Ammon's horn (tissue), 1 donor: Measurements from ENCODE around the gene DLG1.
A peak's percentile ranks its signal among the peaks of the same experiment; 100 is the strongest.

Experiments used
- DNase-seq: peaks from one replicate; pipeline ENCODE4 v3.0.0-alpha.2; 2016; ENCODE audit warnings: low spot score

The DLG1 gene

DNA sequence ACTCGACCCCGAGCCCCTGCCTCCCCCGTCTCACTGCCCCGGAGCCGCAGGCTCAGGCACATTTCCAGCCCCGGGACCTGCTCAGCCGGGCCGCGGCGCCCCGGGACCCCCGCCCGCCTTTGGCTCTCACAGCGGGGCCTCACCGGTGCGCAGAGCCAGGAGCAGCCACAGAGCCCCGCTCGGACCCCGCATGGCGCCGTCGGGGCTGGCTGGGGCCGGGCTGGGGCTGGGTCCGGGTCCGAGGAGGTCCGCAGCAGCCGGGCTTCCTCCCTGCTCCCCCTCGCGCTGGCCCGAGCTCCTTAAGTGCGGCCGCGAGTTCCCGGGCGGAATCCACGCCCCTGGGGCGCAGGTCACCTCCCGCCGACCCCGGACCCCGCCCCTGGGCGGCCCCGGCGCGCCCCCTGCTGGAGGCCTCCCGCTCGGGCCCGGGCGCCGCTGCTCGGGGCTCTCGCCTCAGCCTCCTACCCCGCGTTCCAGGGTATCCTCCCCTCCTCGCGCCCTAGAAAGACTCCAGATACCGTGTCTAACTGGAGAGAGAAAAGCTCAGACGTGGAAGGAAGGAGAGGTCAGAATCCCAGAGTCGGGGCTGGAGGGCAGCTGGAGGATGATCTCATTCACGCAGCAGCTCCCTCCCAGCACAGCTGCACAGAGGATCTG is 268.8 kb downstream of the DLG1 start, which contains the start of gene MELTF:
TSS of gene MELTF (minus strand) at position 307 of the 657 bp plus-strand sequence. CDS start at position 192, 115 bp downstream.
- no peak for DNase-seq

DNA sequence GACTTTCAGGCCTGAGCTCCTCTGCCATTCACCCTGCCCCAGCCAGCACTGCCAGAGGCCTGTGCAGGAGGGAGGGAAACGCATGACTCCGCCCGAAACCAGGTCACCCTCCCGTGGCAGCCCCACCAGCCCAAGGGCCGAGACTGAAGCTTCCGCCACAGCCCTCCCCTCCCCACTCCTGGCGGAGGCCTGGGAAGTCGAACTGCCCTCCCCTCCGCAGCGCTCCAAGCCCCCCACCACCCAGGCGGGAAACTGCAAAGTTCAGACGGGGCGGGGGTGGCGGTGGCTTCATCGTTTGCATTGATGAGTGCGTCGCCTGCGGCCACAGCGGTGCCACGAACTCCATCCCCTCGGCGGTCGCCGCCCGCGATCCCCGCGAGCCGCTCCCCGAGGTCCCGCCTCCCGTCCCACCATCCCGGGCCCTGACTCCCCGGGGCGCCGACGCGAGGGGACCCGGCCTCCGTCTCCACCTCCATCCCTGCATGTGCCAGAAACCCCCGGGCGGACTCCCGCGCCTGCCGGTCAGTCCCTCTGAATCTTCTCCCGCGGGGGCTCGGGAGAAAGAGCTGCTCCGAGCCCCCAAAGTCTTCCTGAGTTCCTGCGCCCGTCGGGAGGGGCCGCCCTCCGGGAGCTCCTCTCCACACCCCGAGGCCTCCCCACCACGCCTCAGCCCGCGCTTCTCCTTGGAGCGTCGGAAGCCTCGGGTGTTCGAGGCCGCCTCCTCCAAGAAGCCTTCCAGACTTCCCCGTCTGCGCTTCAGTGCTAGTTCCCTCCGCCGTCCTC is 269.5 kb downstream of the DLG1 start:
- DNase-seq = no peak

DNA sequence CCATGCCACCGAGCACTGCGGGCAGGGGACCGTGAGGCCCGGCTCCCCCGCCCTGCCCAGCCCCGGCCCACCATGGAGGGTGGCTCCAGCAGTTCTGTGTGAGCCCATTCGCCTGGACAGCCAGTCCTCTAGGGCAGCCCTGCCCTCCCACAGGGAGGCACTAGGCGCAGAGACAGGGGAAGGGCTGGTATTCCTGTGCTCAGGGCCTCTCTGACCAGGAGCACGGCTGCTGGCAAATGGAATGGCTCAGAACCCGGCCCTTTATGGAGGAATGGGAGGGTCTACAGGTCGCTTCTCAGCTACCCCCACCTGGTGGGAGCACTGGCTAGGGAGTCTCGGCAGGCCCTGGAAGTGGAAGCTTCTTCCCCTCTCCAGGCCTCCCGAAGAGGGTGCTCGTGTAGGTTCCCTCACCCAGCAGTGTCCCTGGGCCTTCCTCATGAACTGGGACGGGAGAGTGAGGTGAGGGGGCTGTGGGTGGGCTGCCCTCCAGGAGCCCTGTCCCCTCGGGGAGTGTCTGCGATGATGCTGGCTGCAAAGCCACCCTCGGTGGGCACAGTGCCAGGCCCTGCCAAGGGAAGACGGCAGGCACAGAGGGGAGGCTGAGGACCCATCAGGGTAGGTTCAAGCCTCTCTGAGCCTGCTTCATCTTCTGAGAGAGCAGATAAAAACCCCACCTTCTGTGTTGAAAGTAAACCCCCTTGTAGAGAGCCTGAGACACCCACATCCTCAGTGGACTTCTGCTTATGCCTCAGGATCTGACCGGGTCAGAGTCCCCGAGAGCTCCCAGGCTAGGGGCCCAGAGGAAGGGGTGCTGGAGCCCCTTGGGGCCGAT is 270.3 kb downstream of the DLG1 start:
- no peak for DNase-seq

DNA sequence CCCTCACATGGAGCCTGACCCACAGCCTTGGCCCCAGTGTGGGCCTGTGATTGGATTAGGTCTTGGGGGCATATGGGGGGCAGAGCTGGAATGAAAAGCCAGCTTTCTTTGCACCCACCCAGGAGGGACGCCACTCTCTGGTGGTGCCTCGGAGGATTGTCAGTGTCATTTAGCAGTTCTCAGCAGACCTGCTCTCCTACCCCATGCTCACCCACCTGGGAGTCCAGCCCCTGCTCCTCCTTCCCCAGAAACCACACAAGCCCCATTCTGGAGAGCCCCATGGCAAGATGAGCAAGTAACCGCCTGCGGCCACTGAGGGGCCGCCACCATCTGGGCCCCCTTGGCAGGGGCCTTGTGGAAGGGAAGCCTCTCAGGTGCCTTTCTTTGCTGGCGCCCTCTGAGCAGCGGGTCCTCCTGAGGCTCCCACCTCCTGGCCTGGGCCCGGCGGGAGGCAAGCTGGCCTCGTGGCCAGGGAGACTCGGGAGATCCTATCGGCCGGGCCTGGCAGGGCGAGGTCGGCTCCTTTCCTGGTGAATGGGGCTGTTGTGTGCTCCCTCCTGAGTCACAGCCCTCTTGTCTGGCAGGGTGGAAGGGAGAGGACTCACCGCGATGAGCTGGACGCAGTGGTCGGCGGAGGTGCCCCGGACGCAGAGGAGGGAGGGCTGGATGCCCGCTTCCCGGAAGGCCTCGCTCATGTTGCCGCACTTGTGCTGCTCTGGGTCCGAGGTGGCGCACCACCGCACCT is 271.1 kb downstream of the DLG1 start:
- no peak for DNase-seq

DNA sequence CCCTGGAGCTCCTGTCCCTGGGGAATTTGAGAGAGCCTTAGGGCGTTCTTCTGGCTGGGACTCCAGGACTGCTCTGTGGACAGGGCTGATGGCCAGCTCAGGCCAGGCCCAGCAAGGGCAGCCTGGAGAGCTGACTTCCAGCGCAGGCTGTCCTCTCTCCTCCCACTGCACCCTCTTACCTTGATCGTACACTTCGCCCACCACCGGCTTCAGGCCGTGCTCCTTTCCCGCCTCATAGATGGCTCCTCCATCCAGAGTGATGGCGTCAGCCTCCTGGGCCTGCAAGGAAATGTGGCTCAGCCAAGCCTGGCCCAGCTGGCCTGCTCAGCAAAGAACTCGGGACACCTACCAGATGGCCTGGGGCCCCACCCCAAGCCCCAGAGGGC is 271.9 kb downstream of the DLG1 start:
- DNase-seq = no peak

DNA sequence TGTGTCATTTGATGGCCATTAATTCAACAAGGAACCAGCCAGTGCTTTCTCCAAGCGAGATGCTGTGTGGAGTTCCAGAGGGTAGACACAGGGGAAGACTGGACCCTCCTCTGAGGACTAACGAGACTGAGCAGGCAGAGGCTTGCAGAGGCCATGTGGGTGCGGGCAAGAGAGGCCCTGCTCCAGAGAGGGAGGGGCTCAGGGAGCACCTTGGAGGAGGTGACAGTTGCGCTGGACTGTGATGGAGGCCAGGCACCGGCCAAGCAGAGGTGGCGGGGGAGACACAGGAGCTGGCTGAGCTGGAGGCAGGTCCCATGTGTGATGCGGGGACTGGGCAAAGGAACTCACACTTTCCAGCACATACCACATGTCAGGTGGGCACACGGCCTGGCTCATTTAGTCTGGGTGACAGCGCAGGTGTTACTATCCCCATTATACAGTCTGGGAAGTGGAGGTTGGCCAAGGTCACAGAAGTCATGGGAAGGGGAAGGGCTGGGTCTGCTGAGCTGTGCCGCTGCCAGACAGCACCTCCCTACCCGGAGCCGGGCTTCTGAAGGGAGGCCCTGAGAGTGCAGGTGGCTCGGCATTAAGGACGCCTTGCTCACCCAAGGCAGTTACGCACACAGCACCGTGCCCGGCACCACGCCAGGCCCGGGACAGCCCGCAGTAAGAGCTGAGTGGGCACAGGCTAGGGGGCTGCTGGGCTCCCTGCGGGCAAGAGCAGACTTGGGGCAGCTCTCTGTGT is 272.5 kb downstream of the DLG1 start:
- DNase-seq = no peak

DNA sequence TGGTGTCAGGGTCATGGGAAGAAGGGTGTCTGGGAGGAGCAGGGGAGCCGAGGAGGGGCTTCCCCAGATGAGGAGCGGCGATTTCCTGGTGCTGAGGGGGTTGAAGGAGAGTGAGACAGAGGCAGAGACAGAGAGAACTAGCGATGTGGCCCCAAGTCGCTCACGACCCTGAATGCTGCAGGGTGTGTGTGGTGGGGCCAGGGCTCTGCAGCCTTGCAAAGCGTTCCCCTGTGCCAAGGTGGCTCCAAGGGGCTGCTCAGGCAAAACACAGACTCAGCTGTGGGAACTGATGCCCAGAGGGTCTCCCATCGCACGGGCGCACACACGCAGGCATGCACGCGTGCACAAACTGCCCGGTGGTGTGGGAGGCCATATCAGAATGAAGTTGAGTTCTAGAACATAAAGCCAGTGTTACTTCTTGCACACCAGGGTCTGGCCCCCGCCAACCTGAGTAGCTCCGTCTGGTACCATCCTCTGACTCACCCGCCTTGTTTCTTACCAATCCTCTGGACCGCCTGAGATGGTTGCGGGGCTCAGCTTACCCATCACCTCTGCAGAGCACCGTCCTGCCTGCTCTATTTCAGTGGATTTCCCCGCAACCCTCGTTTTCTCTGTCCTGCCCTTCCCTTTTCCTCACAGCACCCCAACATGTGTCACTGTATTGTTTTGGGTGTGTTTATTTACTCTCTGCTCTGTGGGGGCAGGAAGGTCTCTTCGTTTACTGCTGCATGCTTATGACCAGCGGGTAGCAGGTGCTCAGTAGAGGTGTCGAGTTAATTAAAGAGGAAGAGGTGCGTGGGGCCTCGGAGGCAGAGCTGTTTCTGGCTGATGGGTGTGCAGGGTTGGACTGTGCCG is 273.3 kb downstream of the DLG1 start:
- DNase-seq = no peak

DNA sequence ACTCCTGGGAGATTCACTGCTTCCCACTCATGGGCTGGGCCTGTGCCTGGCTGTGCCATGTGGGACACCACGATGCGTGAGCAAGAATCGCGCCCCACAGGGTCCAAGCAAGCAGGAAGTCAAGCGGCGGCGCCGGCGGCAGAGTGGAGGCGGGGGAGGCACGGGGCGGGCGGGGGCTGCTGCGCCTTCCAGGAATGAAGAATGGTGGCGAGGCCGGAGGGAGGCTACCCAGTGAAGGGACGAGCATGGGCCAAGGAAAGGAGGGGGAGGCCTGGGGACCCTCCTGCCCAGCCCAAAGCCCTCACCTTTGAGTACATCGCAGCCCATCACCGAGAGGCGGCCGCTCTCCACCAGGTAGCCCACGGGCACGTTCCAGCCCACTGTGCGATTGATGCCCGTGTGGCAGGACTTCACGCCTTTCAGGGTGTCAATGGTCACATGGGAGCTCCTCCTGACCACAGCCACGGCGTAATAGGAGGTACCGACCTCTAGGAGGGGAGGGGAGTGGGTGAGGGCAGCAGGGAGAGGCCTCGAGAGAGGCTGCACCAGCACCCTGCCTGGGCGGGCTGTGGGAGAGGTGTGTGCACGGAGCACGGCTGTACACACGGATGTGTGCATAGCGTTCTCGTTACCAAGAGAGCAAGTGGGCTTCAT is 274.3 kb downstream of the DLG1 start:
- DNase-seq = no peak

DNA sequence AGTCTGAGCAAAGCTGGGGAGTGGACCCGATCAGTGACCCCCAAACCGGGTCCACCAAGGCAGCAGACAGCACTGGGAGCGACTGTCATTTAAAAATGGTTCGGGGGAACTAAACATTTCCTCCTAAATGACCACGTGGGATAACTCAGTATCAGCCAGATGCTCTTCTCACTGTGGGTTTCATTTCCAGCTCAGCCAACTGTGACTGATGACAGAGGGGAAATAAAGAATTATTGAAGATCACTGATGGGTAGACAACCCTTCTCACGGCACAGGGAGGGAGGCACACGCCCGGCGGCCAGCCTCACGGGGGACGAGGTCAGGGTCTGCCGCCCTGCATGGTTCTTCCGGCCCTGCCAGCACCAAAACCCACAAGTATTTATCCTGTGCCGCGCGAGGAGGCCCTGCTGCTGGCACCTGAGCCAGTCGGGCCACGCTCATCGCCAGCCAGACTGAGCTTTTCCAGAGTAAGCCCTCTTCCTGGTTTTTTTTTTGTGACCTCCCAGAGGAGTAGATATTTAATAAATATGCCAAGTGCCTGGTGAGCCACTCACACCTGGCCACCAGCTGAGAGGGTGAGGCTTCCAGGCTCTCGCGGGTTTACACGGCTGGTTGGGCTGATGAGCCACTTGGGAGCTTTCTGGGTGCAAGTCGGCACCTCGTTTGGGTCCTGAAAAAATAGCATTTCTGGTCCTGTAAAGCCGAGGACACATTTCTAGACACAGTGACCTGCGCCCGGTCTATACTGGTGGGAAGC is 275.0 kb downstream of the DLG1 start:
- DNase-seq = no peak

DNA sequence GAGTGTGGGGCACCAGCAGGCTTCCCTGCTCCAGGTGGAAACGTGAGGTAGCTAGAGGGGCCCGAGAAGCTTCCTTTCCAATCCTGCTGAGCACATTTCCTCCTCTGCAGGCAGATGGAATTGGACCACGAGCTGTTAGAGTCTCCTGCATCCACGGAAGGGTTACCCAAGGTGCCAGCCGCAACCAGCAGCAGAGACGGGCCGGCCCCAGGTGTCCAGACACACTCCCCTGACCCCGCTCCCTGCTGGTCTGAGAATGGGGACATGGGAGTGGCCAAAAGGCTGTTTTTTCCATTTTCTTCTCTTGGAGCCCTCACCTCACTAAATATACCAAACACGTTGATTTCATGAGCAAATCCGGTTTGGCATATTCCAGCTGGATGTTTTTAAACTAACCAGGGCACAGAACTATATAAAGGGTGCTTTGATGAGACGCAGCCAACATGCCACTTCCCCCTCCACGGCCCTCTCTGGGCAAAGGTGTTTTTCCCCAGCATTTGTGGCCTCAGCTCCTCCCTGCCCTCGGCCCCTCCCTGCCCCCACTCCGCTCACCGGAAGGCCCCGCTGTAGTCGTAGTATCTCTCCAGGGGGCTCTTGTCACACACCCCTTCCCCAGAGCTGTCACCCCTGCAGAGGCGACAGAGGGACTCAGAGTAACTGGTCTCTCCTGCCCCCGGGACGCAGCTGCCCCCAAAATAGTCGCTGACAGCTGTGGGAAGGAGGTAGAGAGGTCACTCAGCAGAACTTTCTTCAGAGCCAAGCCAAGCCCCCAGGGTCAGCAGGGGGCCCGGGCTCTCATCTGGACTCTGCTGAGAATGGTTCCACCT is 275.8 kb downstream of the DLG1 start:
- DNase-seq = no peak

DNA sequence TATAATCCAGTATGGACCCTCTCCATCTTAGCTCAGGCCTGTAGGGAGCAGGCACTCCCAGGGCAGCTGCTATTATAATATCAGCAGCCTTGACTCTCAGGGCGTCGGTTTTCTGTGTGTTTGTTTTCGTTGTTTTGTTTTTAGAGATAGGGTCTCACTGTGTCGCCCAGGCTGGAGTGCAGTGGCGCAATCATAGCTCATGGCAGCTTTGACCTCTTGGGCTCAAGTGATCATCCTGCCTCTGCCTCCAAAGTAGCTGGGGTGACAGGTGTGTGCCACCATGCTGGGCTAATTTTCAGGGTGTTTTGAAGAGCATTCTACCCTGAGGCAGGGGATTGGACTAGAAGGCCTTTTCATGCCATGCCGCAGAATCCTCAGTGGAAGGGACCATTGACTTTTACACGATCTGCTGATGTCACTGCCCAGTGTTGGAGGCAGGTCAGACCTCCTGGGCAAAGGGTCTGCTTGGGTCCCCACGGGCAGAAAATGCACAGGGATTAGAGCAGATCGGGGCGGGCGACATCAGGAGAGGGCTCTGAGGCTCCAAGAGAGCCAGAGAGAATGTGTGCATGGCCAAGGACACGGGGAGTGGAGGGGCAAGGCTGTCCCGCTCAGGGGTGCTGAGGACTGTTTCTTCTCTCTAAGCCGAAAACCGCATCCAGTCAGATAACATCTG is 276.5 kb downstream of the DLG1 start:
- DNase-seq = no peak

DNA sequence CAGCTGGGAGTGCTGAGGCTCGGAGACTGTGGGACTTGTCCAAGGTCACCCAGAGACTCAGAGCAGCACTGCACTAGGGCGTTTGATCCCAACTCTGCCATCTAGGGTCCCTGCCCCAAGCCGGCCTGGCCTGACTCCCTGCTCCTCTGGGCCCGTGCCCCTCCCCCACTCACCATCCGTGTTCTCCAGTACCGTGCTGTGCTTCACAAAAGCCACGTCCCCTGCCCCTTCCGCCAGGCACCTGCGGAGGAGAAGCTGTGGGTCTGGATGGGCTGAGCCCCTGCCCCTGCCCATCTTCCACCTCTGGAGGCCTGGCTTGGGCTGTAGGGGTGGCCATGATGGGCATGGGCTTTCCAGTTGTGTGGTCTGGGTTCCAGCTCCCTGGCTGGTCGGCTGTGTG is 277.2 kb downstream of the DLG1 start:
- DNase-seq = no peak

DNA sequence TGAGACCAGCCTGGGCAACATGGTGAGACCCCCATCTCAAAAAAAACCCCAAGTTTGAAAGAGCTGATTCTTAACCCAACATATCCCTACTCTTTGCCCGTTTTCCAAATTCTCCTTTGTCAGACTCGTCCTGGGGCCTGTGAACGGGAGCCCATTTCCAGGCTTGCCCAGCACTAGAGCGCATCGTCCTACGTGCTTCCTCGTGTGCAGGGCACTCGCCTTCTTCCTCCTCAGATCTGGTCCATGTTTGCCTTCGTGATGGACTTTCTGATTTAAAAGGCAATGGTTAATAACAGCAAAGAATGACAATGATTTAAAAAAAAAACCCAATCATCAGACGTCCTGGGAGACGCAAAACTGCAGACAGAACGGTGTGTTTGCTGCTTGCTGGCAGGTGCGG is 278.9 kb downstream of the DLG1 start:
- DNase-seq = no peak

DNA sequence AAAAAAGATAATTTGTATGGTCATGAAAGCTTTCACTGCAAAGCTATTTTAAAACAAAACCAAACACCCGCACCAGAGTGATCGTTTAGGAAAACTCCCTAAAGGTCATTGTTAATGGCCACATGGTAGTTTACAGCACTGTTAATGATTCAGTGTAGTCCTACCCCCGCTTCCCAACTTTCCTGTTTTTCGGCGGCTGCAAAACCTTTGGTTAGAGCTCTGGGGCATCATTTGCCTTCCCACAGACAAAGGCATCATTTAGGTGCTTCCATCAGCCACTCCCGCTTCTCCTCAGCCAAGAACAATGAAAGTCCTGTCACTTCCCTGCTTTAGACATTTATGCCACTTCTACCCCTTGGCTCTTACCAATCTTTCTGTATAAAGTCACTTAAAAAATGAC is 279.4 kb downstream of the DLG1 start:
- peak; percentile 54 for DNase-seq

DNA sequence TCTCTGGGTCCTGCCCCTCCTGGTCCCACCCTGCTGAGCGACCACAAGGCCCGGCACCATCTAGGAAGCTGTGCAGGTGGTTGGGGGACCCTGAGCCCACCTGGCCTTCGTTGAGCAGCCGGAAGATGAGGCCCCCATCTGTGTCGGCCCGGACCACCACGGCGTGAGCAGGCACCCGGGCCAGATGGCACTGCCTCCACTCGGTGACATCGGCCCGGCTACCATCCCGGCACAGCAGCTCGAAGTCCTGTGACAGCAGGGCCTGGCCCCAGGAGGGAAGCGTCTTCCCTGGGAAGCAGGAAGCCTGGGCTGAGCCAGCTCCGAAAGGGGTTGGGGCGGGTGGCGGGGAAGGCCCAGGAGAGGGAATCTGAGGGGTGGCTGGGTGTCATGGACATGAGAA is 281.4 kb downstream of the DLG1 start:
- no peak for DNase-seq

DNA sequence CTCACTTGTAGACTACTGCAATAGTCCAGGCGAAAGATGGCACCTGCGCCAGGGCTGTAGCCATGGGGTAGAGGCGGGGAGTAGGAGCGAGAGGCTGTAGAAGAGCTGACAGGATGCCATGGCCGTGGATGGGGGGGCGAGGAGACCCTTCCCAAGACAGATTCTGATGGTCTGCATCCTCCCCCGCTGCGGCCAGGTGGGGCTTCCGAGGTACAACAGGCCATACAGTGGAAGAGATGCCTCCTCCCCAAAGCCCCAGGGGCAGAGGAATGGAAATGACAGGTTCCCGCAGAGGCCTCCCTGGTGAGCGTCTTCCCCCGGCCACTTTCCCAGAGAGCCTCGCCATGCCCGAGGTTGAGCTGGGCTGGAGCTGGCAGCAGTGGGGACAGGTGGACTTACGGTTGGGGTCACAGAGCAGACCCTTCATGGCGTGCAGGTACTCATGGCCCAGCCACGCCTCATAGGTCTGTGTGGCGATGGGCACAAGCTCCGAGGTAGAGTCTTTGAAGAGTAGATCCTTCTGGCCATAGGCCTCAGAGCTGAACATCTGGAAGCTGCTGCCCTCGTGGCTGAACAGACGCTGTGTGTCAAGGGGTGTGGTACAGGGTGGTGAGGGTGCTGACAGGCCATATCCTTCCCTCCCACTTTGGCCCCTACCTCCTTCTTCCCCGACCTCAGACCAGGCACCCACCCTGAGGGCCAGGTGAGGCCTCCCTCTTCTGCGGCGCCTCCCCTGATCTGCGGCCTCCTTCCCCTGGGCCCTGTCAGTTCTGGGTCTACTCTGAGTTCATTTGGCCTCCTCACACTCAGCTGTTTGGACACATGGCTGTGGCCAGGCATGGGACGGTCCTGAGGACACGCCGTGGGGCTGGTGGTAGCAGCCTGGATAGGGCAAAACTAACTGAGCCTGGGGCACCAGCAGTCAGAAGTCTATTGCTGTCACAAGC is 282.3 kb downstream of the DLG1 start:
- no peak for DNase-seq
